GM10248 (cell line): ENCODE measurements around the gene OR10D3.
"Not testable (repeated sequence)": the region's sequence is repeated elsewhere in the genome, so short reads cannot be mapped to it uniquely, and the experiment has no call there.

Experiments used
- CTCF ChIA-PET: fragments of 300-600 bp; sonication (Branson Sonifier 250); formaldehyde crosslinking; extraction: SDS; loops from one replicate; lab custom pipeline; 2021; ENCODE audit warnings: antibody characterized with exemption; lab: Yijun Ruan, JAX
- POLR2A ChIA-PET: fragments of 350-650 bp; sonication (Branson Sonifier 250); formaldehyde crosslinking; extraction: SDS; loops from one replicate; lab custom pipeline; 2020; ENCODE audit warnings: antibody characterized with exemption; lab: Yijun Ruan, JAX
- DNase-seq: peaks from one replicate; pipeline ENCODE4 v3.0.0; 2012; ENCODE audit errors: extremely low spot score
- TF ChIP-seq, protein P1 (sequence below): IDR thresholded peaks from 2 replicates; pipeline ENCODE4 v1.5.1; 2012; ENCODE audit warnings: mild to moderate bottlenecking, low read depth; ENCODE audit errors: extremely low read depth, missing control alignments, control extremely low read depth

OR10D3 gene

DNA sequence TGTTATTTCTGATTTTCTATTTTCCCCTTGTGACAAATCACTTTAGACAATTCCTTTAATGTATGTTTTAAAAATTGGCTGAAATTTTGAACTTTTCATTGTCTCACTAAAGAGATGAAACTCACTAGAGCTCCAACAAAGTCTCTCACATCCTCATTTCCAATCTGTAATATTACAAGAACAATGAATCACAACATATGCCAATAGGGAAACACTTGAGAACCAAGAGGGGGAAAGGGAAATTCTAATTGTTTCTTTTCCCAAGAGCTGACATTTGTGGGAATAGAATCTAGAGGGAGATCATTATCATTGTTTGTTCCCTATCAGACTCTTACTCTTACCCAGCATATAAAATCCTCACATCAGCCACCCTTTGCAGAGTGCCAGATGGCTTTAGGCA lies 28.2 kb downstream of the OR10D3 start:
- DNase-seq, result no peak
- POLR2A ChIA-PET, result no interaction called here
- CTCF ChIA-PET, result interaction anchor here (1.4 kb wide), 1 partner anchor 30 kb away, joined by 3 read pairs; no protein-coding TSS in a partner anchor
- TF ChIP-seq, protein P1, sequence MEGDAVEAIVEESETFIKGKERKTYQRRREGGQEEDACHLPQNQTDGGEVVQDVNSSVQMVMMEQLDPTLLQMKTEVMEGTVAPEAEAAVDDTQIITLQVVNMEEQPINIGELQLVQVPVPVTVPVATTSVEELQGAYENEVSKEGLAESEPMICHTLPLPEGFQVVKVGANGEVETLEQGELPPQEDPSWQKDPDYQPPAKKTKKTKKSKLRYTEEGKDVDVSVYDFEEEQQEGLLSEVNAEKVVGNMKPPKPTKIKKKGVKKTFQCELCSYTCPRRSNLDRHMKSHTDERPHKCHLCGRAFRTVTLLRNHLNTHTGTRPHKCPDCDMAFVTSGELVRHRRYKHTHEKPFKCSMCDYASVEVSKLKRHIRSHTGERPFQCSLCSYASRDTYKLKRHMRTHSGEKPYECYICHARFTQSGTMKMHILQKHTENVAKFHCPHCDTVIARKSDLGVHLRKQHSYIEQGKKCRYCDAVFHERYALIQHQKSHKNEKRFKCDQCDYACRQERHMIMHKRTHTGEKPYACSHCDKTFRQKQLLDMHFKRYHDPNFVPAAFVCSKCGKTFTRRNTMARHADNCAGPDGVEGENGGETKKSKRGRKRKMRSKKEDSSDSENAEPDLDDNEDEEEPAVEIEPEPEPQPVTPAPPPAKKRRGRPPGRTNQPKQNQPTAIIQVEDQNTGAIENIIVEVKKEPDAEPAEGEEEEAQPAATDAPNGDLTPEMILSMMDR, result no peak

DNA sequence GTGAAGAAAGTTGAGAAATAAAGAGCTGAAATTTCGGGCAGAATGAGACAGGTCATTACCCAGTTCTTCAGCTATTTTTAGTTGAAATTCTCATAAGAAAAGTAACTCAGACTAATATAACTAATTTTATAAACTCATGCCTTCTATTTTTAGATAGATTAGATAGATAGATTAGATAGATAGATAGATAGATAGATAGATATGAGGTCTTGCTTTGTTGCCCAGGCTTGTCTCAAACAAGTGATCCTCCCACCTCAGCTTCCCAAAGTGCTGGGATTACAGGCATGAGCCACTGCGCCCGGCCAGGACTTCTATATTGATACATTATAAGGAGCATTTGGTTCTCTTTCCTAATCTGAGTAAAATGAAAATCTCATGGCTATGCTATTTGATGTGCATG lies 30.9 kb downstream of the OR10D3 start:
- DNase-seq, result no peak
- TF ChIP-seq, protein P1, result no peak
- CTCF ChIA-PET, result no interaction called here
- POLR2A ChIA-PET, result no interaction called here

DNA sequence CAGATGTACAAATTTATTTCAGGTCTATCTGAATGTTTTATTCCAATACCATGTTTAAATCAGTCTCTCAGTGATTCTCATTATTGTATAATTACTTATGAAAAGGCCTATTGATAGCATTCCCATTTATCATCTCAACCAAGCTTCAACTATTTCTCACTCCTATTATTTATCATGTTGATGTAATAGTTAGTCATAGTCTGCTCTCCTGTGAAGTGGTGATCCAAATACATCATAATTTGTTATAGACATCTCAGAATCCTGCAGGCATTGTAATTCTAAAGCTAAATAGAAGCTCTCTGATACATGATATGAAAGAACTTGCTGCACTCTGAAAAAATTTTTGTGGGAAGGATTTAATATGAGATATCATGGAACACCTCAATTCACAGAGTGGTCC lies 36.0 kb downstream of the OR10D3 start:
- no peak for DNase-seq
- POLR2A ChIA-PET, result no interaction called here
- TF ChIP-seq, protein P1, result no peak
- CTCF ChIA-PET, result interaction anchor here (1.6 kb wide), 1 partner anchor 9 kb away, joined by 5 read pairs; no protein-coding TSS in a partner anchor

DNA sequence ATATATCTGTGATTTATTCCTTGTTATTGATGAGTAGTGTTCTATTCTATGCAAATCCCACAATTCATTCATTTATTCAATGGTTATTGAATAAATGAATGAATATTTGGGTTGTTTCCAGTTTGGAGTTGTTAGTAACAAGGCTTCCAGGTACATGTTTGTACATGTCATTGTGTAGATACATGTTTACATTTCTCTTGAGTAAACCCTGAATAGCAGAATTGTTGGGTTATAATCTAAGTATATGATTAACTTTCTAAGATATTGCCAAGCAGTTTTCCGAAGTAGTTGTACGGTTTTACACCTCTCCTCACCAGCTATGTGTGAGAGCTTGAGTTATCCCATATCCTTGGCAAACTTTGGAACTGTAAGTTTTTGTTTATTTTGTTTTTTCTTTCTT lies 39.3 kb downstream of the OR10D3 start:
- DNase-seq, result no peak
- TF ChIP-seq, protein P1, result no peak
- POLR2A ChIA-PET, result no interaction called here
- CTCF ChIA-PET, result no interaction called here

DNA sequence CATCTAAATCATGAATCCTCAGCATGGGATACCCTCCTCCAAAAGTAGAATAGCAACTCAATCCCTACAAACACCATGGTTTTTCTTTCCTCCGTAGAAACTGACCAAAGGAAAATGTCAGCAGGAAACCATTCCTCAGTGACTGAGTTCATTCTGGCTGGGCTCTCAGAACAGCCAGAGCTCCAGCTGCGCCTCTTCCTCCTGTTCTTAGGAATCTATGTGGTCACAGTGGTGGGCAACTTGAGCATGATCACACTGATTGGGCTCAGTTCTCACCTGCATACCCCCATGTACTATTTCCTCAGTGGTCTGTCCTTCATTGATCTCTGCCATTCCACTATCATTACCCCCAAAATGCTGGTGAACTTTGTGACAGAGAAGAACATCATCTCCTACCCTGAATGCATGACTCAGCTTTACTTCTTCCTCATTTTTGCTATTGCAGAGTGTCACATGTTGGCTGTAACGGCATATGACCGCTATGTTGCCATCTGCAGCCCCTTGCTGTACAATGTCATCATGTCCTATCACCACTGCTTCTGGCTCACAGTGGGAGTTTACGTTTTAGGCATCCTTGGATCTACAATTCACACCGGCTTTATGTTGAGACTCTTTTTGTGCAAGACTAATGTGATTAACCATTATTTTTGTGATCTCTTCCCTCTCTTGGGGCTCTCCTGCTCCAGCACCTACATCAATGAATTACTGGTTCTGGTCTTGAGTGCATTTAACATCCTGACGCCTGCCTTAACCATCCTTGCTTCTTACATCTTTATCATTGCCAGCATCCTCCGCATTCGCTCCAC lies 41.7 kb downstream of the OR10D3 start:
- CTCF ChIA-PET, result interaction anchor here (1.4 kb wide), 1 partner anchor 19 kb away, joined by 4 read pairs; no protein-coding TSS in a partner anchor
- DNase-seq, POLR2A ChIA-PET: not testable (repeated sequence)

DNA sequence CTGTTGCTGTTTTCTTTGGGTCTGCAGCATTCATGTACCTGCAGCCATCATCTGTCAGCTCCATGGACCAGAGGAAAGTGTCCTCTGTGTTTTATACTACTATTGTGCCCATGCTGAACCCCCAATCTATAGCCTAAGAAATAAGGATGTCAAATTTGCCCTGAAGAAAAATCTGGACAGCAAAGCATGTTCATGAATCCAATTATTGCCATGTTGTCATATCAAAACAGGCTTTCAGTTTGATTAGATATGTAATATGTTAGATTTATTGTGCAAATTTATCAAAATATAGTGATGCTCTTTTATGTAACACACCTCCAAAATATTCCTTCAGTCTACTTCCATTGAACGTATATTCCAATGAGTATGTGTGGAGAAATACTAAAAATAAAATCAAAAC lies 42.3 kb downstream of the OR10D3 start:
- POLR2A ChIA-PET, result no interaction called here
- CTCF ChIA-PET, result no interaction called here
- TF ChIP-seq, protein P1, result no peak
- DNase-seq, result no peak

DNA sequence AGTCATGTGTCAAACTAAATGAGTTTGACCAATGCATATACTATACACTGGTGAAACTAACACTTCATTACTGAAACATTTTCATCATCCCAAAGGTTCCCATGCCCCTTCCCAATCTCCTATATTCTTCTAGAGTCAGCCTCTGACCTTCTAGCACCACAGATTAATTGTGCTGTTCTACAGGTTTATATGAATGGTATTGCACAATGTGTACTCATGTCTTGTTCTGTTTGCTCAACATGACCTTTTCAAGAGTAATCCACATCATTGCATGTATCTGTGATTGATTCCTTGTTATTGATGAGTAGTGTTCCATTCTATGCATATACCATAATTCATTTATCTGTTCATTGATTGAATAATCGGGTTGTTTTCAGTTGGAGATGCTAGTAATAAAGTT lies 50.2 kb downstream of the OR10D3 start:
- CTCF ChIA-PET, result no interaction called here
- POLR2A ChIA-PET, result no interaction called here
- no peak for DNase-seq
- TF ChIP-seq, protein P1, result no peak
